ACC112 (cell line): Measurements from ENCODE around the gene ARL8A.

Experiments used
- H2AFZ ChIP-seq: fragments of 200-600 bp; sonication (generic); one replicate; pipeline ENCODE4 v1.6.0; 2017; ENCODE audit warnings: antibody characterized with exemption, low read length; ENCODE audit not compliant: unreplicated experiment
- H3K27ac ChIP-seq: fragments of 200-600 bp; sonication (generic); 2 replicates; pipeline ENCODE4 v1.5.1; 2014; ENCODE audit warnings: low read depth, mild to moderate bottlenecking, antibody characterized with exemption, low read length, moderate library complexity
- H3K27me3 ChIP-seq: fragments of 200-600 bp; sonication (generic); 2 replicates; pipeline ENCODE4 v1.6.1; 2014; ENCODE audit warnings: mild to moderate bottlenecking, antibody characterized with exemption, low read length, moderate library complexity, mixed read lengths; ENCODE audit not compliant: insufficient read depth
- H3K36me3 ChIP-seq: fragments of 200-600 bp; sonication (generic); 2 replicates; pipeline ENCODE4 v1.6.1; 2016; ENCODE audit warnings: mild to moderate bottlenecking, antibody characterized with exemption, low read length, moderate library complexity, mixed read lengths; ENCODE audit not compliant: insufficient read depth
- H3K4me1 ChIP-seq: fragments of 200-600 bp; sonication (generic); one replicate; pipeline ENCODE4 v1.6.1; 2016; ENCODE audit warnings: low read length, mixed read lengths; ENCODE audit not compliant: insufficient read depth, unreplicated experiment, control insufficient read depth
- H3K4me3 ChIP-seq: fragments of 200-600 bp; sonication (generic); 2 replicates; pipeline ENCODE4 v1.5.1; 2014; ENCODE audit warnings: mild to moderate bottlenecking, low read depth, low read length
- H3K79me2 ChIP-seq: fragments of 200-600 bp; sonication (generic); one replicate; pipeline ENCODE4 v1.6.0; 2016; ENCODE audit warnings: low read length; ENCODE audit not compliant: control insufficient read depth, unreplicated experiment, insufficient read depth

The ARL8A gene

DNA sequence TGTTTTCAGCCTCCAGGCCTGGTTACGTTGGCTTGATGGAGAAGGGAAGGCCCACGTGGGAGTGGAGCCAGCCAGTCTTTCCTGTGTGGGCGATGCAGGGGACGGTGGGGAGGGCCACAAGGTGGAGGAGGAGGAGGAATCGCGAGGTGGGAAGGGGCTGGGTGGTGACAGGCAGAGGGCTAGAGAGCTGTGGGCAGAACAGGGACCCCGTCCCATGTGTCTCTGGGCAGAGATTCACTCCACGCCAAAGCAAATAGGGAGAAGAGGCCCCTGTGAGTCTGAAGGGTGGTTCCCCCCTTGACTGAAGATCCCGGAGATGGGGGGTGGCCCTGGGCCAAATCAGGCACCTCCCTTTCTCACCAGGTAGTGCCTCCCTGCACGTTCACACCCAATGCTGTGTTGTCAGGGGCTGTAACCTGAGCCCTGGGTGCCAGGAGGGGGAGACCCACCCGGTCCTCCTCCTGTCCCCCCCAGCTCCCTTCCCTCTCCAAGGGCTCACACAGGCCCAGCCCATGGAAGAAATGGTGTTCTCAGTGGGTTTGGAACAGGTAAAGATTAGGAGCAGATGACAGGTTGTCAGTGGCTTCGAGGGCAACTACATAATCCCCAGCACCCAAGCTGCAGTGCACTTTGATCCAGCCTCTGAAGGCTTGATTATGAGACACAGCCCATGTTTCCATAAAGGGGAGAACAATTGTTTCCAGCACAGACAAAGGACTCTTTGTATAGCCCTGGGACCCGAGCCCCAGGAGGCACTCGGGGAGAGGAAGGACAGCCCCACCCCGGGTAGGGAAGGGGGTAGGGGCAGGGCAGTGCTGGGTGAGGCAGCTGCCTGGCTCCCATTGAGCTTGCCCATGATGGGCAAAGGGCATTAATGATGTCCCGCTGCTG is 59.5 kb downstream of the ARL8A start:
- Histone ChIP-seq H3K27ac (no peak overlapping the region), H3K4me1 (no peaks in the 10 kb centered on the region), H3K4me3 (no peak overlapping the region), H3K36me3 (no peaks in the 10 kb centered on the region), H3K79me2 (no peaks in the 10 kb centered on the region), H2AFZ (no peak overlapping the region), H3K27me3 (no peaks in the 10 kb centered on the region)
